Neuronal stem cell (in vitro differentiated cells): ENCODE results near the gene EHMT1.

Source experiments
- DNase-seq: peaks from one replicate; pipeline ENCODE4 v3.0.0-alpha.2; 2013; ENCODE audit warnings: low spot score
- H2AFZ ChIP-seq: one replicate; pipeline ENCODE4 v1.6.1; 2013; ENCODE audit warnings: mild to moderate bottlenecking, low read length, inconsistent platforms
- H2AK5ac ChIP-seq: 2 replicates; pipeline ENCODE4 v1.6.1; 2013; ENCODE audit warnings: low read depth, mild to moderate bottlenecking, inconsistent platforms, low read length, moderate library complexity, mixed read lengths
- H2BK120ac ChIP-seq: 2 replicates; pipeline ENCODE4 v1.6.1; 2013; ENCODE audit warnings: low read depth, mild to moderate bottlenecking, inconsistent platforms, low read length, moderate library complexity, mixed read lengths
- H2BK12ac ChIP-seq: one replicate; pipeline ENCODE4 v1.6.1; 2013; ENCODE audit warnings: low read length, inconsistent platforms
- H2BK15ac ChIP-seq: 2 replicates; pipeline ENCODE4 v1.6.1; 2013; ENCODE audit warnings: mild to moderate bottlenecking, low read length, inconsistent platforms, mixed read lengths
- H2BK5ac ChIP-seq: one replicate; pipeline ENCODE4 v1.6.1; 2013; ENCODE audit warnings: inconsistent platforms, mild to moderate bottlenecking, low read length, moderate library complexity
- H3K14ac ChIP-seq: one replicate; pipeline ENCODE4 v1.6.1; 2013; ENCODE audit warnings: low read length, inconsistent platforms
- H3K18ac ChIP-seq: 2 replicates; pipeline ENCODE4 v1.6.1; 2013; ENCODE audit warnings: low read length, inconsistent platforms
- H3K23ac ChIP-seq: 2 replicates; pipeline ENCODE4 v1.6.1; 2013; ENCODE audit warnings: low read depth, mild to moderate bottlenecking, mixed read lengths, low read length, inconsistent platforms; ENCODE audit not compliant: poor library complexity
- H3K27ac ChIP-seq: replicated peaks from 3 replicates; pipeline ENCODE4 v1.5.1; 2013; ENCODE audit warnings: low read length, inconsistent platforms
- H3K27me3 ChIP-seq, 3 experiments: 2 replicates each; pipeline ENCODE4 v1.6.1; 2013; ENCODE audit warnings: low read length in 3 of 3, mild to moderate bottlenecking in 2 of 3, inconsistent platforms in 1 of 3, low read depth in 1 of 3, mixed read lengths in 1 of 3, moderate library complexity in 1 of 3; ENCODE audit not compliant: control insufficient read depth in 3 of 3, insufficient read depth in 3 of 3
- H3K36me3 ChIP-seq, 2 donors: replicated peaks in 1 of 2; 2 replicates each; pipeline ENCODE4 v1.6.1; 2013; ENCODE audit warnings: low read length in 2 of 2; ENCODE audit not compliant: control insufficient read depth in 2 of 2, insufficient read depth in 2 of 2
- H3K4ac ChIP-seq: 2 replicates; pipeline ENCODE4 v1.6.1; 2013; ENCODE audit warnings: inconsistent platforms, mild to moderate bottlenecking, low read length, moderate library complexity
- H3K4me1 ChIP-seq, 2 donors: 1 replicate in 1 of 2; 2 replicates in 1 of 2; pipeline ENCODE4 v1.6.1; 2013; ENCODE audit warnings: low read length in 2 of 2, low read depth in 1 of 2; ENCODE audit not compliant: control insufficient read depth in 2 of 2, insufficient read depth in 1 of 2
- H3K4me2 ChIP-seq: one replicate; pipeline ENCODE4 v1.6.1; 2013; ENCODE audit warnings: mild to moderate bottlenecking, low read length, inconsistent platforms; ENCODE audit not compliant: insufficient read depth, poor library complexity, severe bottlenecking
- H3K4me3 ChIP-seq, 2 donors: 2 replicates each; pipeline ENCODE4 v1.5.1; 2013; ENCODE audit warnings: low read length in 2 of 2, mild to moderate bottlenecking in 2 of 2, inconsistent platforms in 1 of 2, moderate library complexity in 1 of 2
- H3K79me1 ChIP-seq: one replicate; pipeline ENCODE4 v1.6.1; 2013; ENCODE audit warnings: low read depth, mild to moderate bottlenecking, inconsistent platforms, low read length, moderate library complexity
- H3K9ac ChIP-seq: one replicate; pipeline ENCODE4 v1.6.1; 2013; ENCODE audit warnings: mild to moderate bottlenecking, low read depth, low read length, inconsistent platforms; ENCODE audit not compliant: poor library complexity
- H3K9me3 ChIP-seq, 2 donors: replicated peaks in 1 of 2; 2 replicates each; pipeline versions ENCODE3 to v1.6.1; 2013; ENCODE audit warnings: low read length in 2 of 2, mild to moderate bottlenecking in 2 of 2, inconsistent platforms in 1 of 2, low read depth in 1 of 2, mixed read lengths in 1 of 2, moderate library complexity in 1 of 2; ENCODE audit not compliant: control insufficient read depth in 2 of 2, insufficient read depth in 1 of 2
- H4K8ac ChIP-seq: one replicate; pipeline ENCODE4 v1.6.1; 2013; ENCODE audit warnings: low read depth, mild to moderate bottlenecking, inconsistent platforms, low read length, moderate library complexity
- H4K91ac ChIP-seq: one replicate; pipeline ENCODE4 v1.6.1; 2013; ENCODE audit warnings: low read length, low read depth, mild to moderate bottlenecking, inconsistent platforms; ENCODE audit not compliant: poor library complexity
- WGBS, 2 donors: extraction: QIAGEN DNeasy Blood & Tissue Kit; methylation state at CpG; one replicate each; pipeline ENCODE4 v1.1.7; 2013; ENCODE audit warnings: missing lambda C conversion rate in 2 of 2, mixed read lengths in 1 of 2; ENCODE audit not compliant: insufficient read length in 2 of 2, insufficient replicate concordance in 1 of 2; ENCODE audit errors: extremely low coverage in 2 of 2; 5-methylcytosine and 5-hydroxymethylcytosine counted together

EHMT1 gene

GRCh38 chr9:137739371-137740309 is 120.8 kb downstream of the EHMT1 start:
- Histone ChIP-seq H3K4ac (no peak overlapping the region), H3K4me1 (no peaks in the 10 kb centered on the region), H4K8ac (no peak overlapping the region), H3K9ac (no peak overlapping the region), H3K36me3 (peaks cover 28 to 90% of the 10 kb centered on the region in 2 donors), H2BK5ac (no peak overlapping the region), H3K27ac (no peak overlapping the region), H2BK12ac (no peak overlapping the region), H3K9me3 (peaks cover 7 to 22% of the 10 kb centered on the region in 2 donors), H2BK120ac (no peak overlapping the region), H2BK15ac (no peak overlapping the region), H3K27me3 (no peaks in the 10 kb centered on the region), H3K4me3 (no peak overlapping the region), H3K14ac (peak overlapping the region; percentile 92), H4K91ac (no peak overlapping the region), H3K18ac (no peak overlapping the region), H3K4me2 (no peak overlapping the region), H2AK5ac (no peak overlapping the region), H3K23ac (no peak overlapping the region), H3K79me1 (peaks cover 9% of the 10 kb centered on the region), H2AFZ (no peak overlapping the region)
- no CpG with 5 or more reads among the region's 12 CpGs for WGBS, 2 donors
- DNase-seq = no peak

GRCh38 chr9:137740312-137740711 is 121.5 kb downstream of the EHMT1 start:
- Histone ChIP-seq H2BK5ac (no peak overlapping the region), H3K27ac (no peak overlapping the region), H3K36me3 (peaks cover 31 to 90% of the 10 kb centered on the region in 2 donors)

DNA sequence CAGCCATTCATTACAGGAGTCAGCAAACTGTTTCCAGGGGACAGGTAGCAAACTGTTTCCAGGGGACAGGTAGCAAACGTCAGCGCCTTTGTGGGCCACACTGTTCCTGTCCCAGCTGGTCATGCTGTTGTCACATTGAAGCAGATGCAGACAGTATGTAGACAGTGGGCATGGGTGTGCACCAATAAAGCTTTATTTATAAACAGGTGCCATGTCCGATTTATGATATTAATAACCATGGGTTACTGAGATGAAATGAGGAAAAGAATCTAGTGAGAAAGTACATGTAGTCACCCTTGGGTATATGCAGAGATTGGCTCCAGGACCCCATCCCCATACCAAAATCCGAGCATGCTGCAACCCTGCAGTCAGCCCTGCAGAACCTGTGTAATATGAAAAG is 122.5 kb downstream of the EHMT1 start:
- no peak overlapping the region for H3K4me2 ChIP-seq
- DNase-seq = no peak
- no peak overlapping the region for H2BK15ac ChIP-seq
- no peak overlapping the region for H4K8ac ChIP-seq
- no peak overlapping the region for H3K9ac ChIP-seq
- no peaks in the 10 kb centered on the region for H3K27me3 ChIP-seq
- peaks cover 4 to 9% of the 10 kb centered on the region in 2 donors for H3K9me3 ChIP-seq
- H2AK5ac ChIP-seq = no peak overlapping the region
- H3K27ac ChIP-seq = no peak overlapping the region
- H2BK120ac ChIP-seq = no peak overlapping the region
- WGBS, 2 donors = no CpG with 5 or more reads among the region's 4 CpGs
- H2AFZ ChIP-seq = no peak overlapping the region
- peaks cover 3% of the 10 kb centered on the region in 2 donors for H3K4me1 ChIP-seq
- H3K4ac ChIP-seq = no peak overlapping the region
- no peak overlapping the region for H4K91ac ChIP-seq
- no peak overlapping the region for H3K23ac ChIP-seq
- peaks cover 32 to 90% of the 10 kb centered on the region in 2 donors for H3K36me3 ChIP-seq
- no peak overlapping the region for H2BK5ac ChIP-seq
- no peak overlapping the region for H2BK12ac ChIP-seq
- H3K18ac ChIP-seq = no peak overlapping the region
- H3K4me3 ChIP-seq = no peak overlapping the region
- H3K14ac ChIP-seq = no peak overlapping the region
- H3K79me1 ChIP-seq = peaks cover 12% of the 10 kb centered on the region

More at GRCh38 chr9:137740312-137740711, 121.5 kb downstream of the EHMT1 start:
- no peak overlapping the region for H2BK15ac ChIP-seq
- WGBS, 2 donors = no CpG with 5 or more reads among the region's 9 CpGs
- H4K8ac ChIP-seq = no peak overlapping the region
- no peak overlapping the region for H3K4me3 ChIP-seq
- H3K9me3 ChIP-seq = peaks cover 7 to 16% of the 10 kb centered on the region in 2 donors
- H4K91ac ChIP-seq = no peak overlapping the region
- H3K14ac ChIP-seq = no peak overlapping the region
- peaks cover 9% of the 10 kb centered on the region for H3K79me1 ChIP-seq
- no peaks in the 10 kb centered on the region for H3K4me1 ChIP-seq
- H3K23ac ChIP-seq = no peak overlapping the region
- no peak overlapping the region for H2BK120ac ChIP-seq
- H2AFZ ChIP-seq = no peak overlapping the region
- no peak for DNase-seq
- no peak overlapping the region for H3K9ac ChIP-seq
- H3K4ac ChIP-seq = no peak overlapping the region
- H2BK12ac ChIP-seq = no peak overlapping the region
- no peak overlapping the region for H3K18ac ChIP-seq
- no peak overlapping the region for H2AK5ac ChIP-seq
- H3K27me3 ChIP-seq = no peaks in the 10 kb centered on the region
- H3K4me2 ChIP-seq = no peak overlapping the region

- Histone ChIP-seq H3K9me3 (peaks cover 0 to 3% of the 10 kb centered on the region in 2 donors), H3K4me1 (peaks cover 3% of the 10 kb centered on the region in 2 donors), H4K8ac (no peak overlapping the region), H2AFZ (no peak overlapping the region), H3K79me1 (peaks cover 12% of the 10 kb centered on the region), H3K14ac (no peak overlapping the region), H3K4ac (no peak overlapping the region), H2BK120ac (no peak overlapping the region), H3K9ac (no peak overlapping the region), H3K27me3 (no peaks in the 10 kb centered on the region), H3K23ac (no peak overlapping the region), H3K4me2 (no peak overlapping the region), H2AK5ac (no peak overlapping the region), H3K4me3 (no peak overlapping the region), H2BK15ac (no peak overlapping the region), H3K36me3 (peaks cover 31 to 87% of the 10 kb centered on the region in 2 donors), H3K27ac (no peak overlapping the region), H4K91ac (no peak overlapping the region), H3K18ac (no peak overlapping the region), H2BK12ac (no peak overlapping the region), H2BK5ac (no peak overlapping the region)
- WGBS, 2 donors = no CpG with 5 or more reads among the region's 7 CpGs
- DNase-seq = no peak
Observed at GRCh38 chr9:137742698-137743097, 123.9 kb downstream of the EHMT1 start.
